ENCODE data around the gene ANKS4B. TPM values are rescaled to one million over a fixed set of nuclear protein-coding genes. Genes with fewer than 3 reads are reported as not detected.
"Not testable (repeated sequence)": the region's sequence is repeated elsewhere in the genome, so short reads cannot be mapped to it uniquely, and the experiment has no call there.

Gene ANKS4B
- total RNA-seq, 1 experiment from 2014 or later: not detected

DNA sequence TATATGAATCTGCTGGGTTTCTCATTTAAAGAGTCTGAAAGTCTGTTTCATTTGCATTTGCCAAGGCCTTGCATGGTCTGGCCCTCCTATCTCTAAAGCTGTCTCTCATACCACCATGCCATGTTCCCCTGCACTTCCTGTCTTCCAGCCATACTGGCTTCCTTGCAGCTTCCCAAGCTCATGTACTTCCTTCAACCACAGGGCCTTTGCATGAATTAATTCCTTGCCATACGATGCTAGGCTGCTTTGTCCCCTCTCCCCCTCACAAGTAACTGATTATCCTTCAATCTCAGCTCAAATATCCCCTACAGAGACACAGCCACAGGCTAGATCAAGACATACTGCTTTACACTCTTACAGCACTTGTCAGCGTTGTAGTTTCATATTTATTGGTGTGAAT is 38.8 kb downstream of the ANKS4B start:
- Histone ChIP-seq H3K36me3 (no peaks in the 10 kb centered on the region), H3K27me3 (peaks cover 43% of the 10 kb centered on the region), H3K4me3 (no peak overlapping the region), H3K9me3 (no peaks in the 10 kb centered on the region)
- no peak for DNase-seq

- H3K27me3 ChIP-seq: peaks cover 48% of the 10 kb centered on the region
- not testable (repeated sequence) for H3K36me3 ChIP-seq, H3K9me3 ChIP-seq, DNase-seq, H3K4me3 ChIP-seq
Measured at GRCh38 chr16:21272763-21273162, 39.3 kb downstream of the ANKS4B start.

GRCh38 chr16:21274172-21274726 is 40.8 kb downstream of the ANKS4B start:
- Histone ChIP-seq H3K27me3 (peaks cover 62% of the 10 kb centered on the region), H3K9me3 (no peaks in the 10 kb centered on the region), H3K4me3 (no peak overlapping the region), H3K36me3 (no peaks in the 10 kb centered on the region)
- DNase-seq: no peak

DNA sequence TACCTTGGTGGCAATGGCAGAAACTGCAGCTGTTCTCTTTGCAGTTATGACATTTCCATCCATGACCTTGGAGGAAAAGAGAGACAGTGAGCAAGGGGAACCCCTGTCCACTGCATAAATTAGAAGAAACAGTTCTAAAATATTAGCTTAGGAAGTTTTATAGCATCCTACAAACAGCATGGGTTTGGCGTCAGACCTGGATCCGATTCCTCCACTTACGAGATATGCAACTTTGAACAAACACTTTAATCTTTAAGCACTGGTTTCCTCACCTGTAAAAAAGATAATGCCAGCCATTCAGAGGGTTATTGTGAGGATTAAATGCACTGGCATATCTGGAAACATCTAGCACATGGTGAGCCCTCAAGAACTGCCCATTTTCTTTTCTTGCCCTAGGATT is 42.0 kb downstream of the ANKS4B start:
- Histone ChIP-seq H3K4me3 (no peak overlapping the region), H3K36me3 (no peaks in the 10 kb centered on the region), H3K9me3 (no peaks in the 10 kb centered on the region), H3K27me3 (peaks cover 60% of the 10 kb centered on the region)
- no peak for DNase-seq

- no peaks in the 10 kb centered on the region for H3K36me3 ChIP-seq
- no peaks in the 10 kb centered on the region for H3K9me3 ChIP-seq
- H3K27me3 ChIP-seq: peaks cover 57% of the 10 kb centered on the region
- no peak for DNase-seq
- no peak overlapping the region for H3K4me3 ChIP-seq
Measured at GRCh38 chr16:21276090-21276489, 42.6 kb downstream of the ANKS4B start.

DNA sequence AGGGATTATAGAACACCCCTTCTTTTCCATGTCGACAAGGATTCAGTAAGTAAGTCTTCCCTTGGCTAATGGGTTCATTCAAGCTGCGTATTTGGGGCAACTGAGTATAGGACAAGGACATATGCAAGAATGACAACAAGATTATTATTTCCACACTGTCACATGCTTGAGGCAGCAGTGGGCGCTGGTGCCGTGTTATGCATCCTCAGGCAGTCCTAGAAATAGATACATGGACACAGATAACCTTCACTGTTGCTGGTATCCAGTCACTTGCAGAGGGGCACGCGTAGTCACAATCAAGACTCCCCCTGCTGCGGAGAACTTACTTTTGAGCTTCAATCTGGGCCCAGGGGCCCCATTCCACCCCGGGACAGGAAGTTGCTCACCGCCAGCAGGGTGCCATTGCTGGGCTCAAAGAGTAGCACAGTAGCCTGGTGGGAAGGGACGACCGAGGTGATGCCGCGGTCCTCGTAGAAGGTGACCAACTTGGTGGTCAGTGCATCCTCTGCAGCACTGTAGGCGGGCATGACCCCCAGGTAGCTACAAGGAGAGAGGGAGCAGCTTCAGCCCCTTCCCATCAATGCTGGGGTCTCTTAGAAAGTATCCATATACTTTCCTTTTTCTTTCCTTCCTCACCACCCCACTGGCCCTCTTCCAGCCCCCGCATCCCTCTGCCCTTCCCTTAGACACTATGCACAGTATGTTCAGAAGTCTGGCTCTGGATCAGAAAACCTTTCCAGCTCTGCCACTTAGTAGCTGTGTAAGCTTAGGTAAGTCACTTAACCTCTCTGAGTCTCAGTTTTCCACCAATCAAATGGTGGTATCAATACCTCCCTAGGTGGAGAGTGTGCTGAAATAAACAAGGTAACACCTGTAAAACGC is 43.8 kb downstream of the ANKS4B start:
- H3K36me3 ChIP-seq: no peaks in the 10 kb centered on the region
- peaks cover 64% of the 10 kb centered on the region for H3K27me3 ChIP-seq
- H3K4me3 ChIP-seq: no peak overlapping the region
- no peaks in the 10 kb centered on the region for H3K9me3 ChIP-seq
- peak; percentile 2 for DNase-seq

DNA sequence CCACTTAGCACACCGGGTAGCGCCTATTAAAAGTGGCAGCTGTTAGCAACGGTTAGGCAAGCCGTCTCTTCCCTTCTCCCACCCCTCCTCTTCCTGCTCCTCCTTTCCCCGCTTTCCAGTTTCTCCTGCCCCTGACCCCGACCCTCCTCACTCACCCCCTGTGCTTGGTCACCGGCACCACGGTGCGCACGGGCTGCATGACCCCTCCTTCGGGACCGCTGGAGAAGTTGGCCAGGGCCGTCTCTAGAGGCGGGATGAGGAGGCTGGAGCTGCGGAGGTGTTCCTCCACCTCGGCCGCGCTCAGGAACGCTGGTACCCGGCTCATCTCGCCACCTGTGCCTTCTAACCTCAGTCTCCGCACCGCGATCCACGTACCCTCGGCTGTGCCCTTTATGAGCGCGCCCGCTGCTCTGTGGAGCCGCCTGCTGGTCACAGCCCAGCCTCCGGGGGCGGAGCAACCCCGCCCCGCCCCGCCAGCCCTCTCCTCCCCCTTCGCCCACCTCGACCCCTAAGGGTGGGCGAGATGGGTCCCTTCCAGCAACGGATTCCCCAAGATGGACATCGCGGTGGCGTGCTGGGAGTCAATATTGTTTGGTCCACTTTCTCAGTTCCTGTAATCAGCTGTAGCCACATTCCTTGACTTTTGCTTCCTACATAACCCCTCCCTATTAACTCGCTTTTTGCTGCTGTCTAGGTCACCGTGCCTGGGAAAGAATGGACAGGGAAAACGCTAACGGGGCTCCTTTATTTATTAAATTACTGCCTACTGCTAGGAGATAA is 44.6 kb downstream of the ANKS4B start, which contains the start of gene CRYM:
TSS of gene CRYM (minus strand) at position 364 of the 780 bp plus-strand sequence. CDS start at position 325, 39 bp downstream.
- Histone ChIP-seq H3K36me3 (no peaks in the 10 kb centered on the region), H3K9me3 (no peaks in the 10 kb centered on the region), H3K4me3 (peak within 1 kb of the TSS; percentile 25), H3K27me3 (peaks cover 65% of the 10 kb centered on the region)
- peak; percentile 46 for DNase-seq

- 0 out of 2 replicates have a peak, but pooled peaks cover 1% of the 10 kb centered on the region for H3K9me3 ChIP-seq
Measured at GRCh38 chr16:21279501-21279900, 46.0 kb downstream of the ANKS4B start.

DNA sequence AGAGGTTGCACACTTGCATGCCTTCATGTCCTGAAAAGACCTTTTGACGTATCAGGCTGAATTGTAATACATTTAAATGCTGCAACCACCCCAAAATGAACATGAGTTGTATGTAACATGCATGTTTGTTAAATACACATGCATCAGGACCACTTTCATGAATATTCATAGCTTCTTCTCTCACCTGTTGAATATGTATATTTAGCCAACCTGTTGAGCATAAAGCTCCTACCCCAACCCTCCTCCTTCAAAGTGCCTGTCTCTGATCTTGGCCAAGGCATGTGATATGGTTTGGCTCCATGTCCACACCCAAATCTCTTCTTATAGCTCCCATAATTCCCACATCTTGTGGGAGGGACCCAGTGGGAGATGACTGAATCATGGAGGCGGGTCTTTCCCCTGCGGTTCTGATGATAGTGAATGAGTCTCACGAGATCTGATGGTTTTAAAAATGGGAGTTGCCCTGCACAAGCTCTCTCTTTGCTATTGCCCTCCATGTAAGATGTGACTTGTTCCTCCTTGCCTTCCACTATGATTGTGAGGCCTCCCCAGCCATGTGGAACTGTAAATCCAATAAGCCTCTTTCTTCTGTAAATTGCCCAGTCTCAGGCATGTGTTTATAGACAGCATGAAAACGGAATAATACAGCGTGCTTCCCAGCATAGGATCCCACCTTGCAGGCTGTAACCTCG is 48.3 kb downstream of the ANKS4B start:
- Histone ChIP-seq H3K36me3 (no peaks in the 10 kb centered on the region), H3K9me3 (0 out of 2 replicates have a peak, but pooled peaks cover 4% of the 10 kb centered on the region), H3K4me3 (no peak overlapping the region), H3K27me3 (peaks cover 61% of the 10 kb centered on the region)
- DNase-seq: peak; percentile 4

More at GRCh38 chr16:21279501-21279900, 46.0 kb downstream of the ANKS4B start:
- Histone ChIP-seq H3K27me3 (peaks cover 69% of the 10 kb centered on the region), H3K36me3 (no peaks in the 10 kb centered on the region), H3K4me3 (no peak overlapping the region)
- DNase-seq: peak; percentile 42

DNA sequence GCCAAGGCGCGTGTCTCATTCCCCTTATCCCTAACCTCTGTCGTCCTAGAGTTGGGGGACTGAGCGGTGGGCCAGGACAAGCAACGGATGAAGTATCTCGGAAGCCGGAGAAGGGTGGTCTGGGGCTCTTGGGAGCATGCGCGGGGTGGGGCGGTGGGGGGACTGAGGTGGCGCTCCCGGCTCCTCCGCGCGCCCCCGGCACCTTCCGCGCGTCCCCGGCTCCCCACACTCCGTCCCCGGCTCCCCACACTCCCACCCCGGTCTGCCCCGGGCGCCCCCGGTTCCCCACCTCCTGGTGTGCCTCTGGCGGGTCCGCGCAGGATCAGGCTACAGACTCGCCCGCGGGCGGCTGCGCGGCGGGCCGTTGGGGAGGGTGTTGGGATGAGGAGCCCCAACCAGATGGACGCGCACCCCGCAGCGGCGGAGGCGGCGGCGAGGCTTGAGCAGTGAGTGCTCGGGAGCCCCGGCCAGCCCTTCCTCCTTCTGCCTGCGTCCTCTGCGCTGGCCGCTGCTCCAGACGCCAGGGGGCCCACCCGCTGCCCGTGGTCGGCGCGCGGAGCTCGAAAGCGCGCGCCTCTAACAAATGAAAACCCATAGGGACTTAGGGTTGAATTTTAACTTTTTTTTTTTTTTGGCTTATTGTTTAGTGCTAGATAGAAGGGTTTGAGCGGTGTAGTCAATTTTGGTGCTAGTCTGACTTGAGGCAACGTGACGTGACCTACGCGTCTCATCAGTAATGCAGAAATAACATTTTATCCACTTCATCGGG is 50.2 kb downstream of the ANKS4B start:
- H3K9me3 ChIP-seq: 0 out of 2 replicates have a peak, but pooled peaks cover 4% of the 10 kb centered on the region
- peak overlapping the region; percentile 35 for H3K4me3 ChIP-seq
- no peaks in the 10 kb centered on the region for H3K36me3 ChIP-seq
- DNase-seq: peak; percentile 64
- peaks cover 44% of the 10 kb centered on the region for H3K27me3 ChIP-seq

DNA sequence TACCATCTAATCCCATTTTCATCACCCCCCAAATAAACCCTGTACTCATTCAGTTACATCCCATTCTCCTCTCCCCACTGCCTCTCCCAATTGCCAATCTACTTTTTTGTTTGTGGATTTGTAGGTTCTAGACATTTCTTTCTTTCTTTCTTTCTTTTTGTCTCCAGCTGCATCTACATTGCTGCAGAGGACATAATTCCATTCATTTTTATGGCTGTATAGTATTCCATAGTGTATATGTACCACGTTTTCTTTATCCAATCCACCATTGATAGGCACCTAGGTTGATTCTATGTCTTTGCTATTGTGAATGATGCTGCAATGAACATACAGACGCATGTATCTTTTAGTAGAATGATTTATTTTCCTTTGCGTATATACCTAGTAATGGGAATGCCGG is 50.9 kb downstream of the ANKS4B start:
- Histone ChIP-seq H3K4me3 (peak overlapping the region; percentile 35), H3K36me3 (no peaks in the 10 kb centered on the region), H3K9me3 (peaks cover 10% of the 10 kb centered on the region; the same call in 1 of the 2 replicates), H3K27me3 (peaks cover 40% of the 10 kb centered on the region)
- no peak for DNase-seq

DNA sequence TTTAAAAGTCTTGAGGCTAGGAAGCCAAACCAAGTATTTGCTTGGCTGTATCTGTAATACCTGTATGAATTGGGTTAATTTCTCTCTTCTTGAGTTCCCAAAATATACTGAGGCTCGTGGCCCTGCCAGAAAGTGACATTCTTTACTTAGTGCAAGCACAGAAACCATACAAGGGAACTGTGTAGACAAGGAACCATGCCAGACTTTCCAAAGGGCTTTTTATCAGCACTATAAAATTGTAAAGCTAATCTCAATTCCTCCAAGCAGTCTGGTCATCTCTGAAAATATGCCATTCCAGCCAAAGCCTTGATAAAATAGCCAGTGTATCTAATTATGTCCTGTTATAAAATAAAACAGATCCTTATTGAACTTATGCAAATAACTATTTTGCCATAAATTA is 51.8 kb downstream of the ANKS4B start:
- Histone ChIP-seq H3K27me3 (peaks cover 40% of the 10 kb centered on the region), H3K9me3 (peaks cover 13% of the 10 kb centered on the region; the same call in 1 of the 2 replicates), H3K36me3 (no peaks in the 10 kb centered on the region), H3K4me3 (no peak overlapping the region)
- no peak for DNase-seq

DNA sequence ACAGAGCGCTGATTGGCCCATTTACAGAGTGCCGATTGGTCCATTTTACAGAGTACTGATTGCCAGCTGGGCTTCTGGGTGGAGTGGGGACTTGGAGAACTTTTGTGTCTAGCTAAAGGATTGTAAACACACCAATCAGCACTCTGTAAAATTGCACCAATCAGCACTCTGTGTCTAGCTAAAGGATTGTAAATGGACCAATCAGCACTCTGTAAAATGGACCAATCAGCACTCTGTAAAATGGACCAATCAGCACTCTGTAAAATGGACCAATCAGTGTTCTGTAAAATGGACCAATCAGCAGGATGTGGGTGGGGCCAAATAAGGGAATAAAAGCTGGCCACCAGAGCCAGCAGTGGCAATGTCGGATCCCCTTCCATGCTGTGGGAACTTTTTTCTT is 56.3 kb downstream of the ANKS4B start:
- not testable (repeated sequence) for DNase-seq, H3K4me3 ChIP-seq, H3K36me3 ChIP-seq, H3K9me3 ChIP-seq
- H3K27me3 ChIP-seq: peaks cover 47% of the 10 kb centered on the region

GRCh38 chr16:21300309-21301167 is 67.0 kb downstream of the ANKS4B start:
- Histone ChIP-seq H3K9me3 (no peaks in the 10 kb centered on the region), H3K27me3 (no peaks in the 10 kb centered on the region), H3K36me3 (no peaks in the 10 kb centered on the region), H3K4me3 (peak overlapping the region; percentile 66)
- peak; percentile 99 for DNase-seq

Data from MG63 (cell line).